Stomach (tissue), 9 donors: ENCODE results near the gene MYH13. TPM values are rescaled to one million over a fixed set of nuclear protein-coding genes. Genes with fewer than 3 reads are reported as not detected.

Experiments used
- DNase-seq, 2 donors: peaks; one replicate each; pipeline versions ENCODE4 v3.0.0 to v3.0.0-alpha.2; 2013 to 2019
- H3K27ac ChIP-seq, 5 donors: fragments of 200-600 bp in 4 of 5; sonication (generic) in 4 of 5; one replicate each; pipeline ENCODE4 v1.5.1; 2013 to 2019; ENCODE audit warnings: mild to moderate bottlenecking in 1 of 5, moderate library complexity in 1 of 5
- H3K27me3 ChIP-seq, 3 donors: fragments of 200-600 bp; sonication (generic); one replicate each; pipeline ENCODE4 v1.5.1; 2017 to 2019; ENCODE audit warnings: mixed run types in 1 of 3
- H3K36me3 ChIP-seq, 4 donors: fragments of 200-600 bp; sonication (generic); 1 replicate in 3 of 4; 2 replicates in 1 of 4; pipeline ENCODE4 v1.5.1; 2016 to 2019
- H3K4me1 ChIP-seq, 4 donors: fragments of 200-600 bp; sonication (generic); one replicate each; pipeline ENCODE4 v1.5.1; 2016 to 2019
- H3K4me3 ChIP-seq, 4 donors: fragments of 200-600 bp; sonication (generic) in 3 of 4; one replicate each; pipeline ENCODE4 v1.5.1; 2016 to 2019; ENCODE audit warnings: mild to moderate bottlenecking in 1 of 4
- H3K9me3 ChIP-seq, 4 donors: fragments of 200-600 bp; sonication (generic); one replicate each; pipeline ENCODE4 v1.5.1; 2016 to 2019
- CTCF ChIP-seq, 7 experiments: fragments of 450-650 bp in 4 of 7; fragments of 200-600 bp in 3 of 7; sonication (generic) in 3 of 7; IDR thresholded peaks; one replicate each; pipeline ENCODE4 v1.5.1; 2016 to 2019; ENCODE audit warnings: antibody characterized with exemption in 7 of 7, control low read depth in 2 of 7, mild to moderate bottlenecking in 1 of 7
- EP300 ChIP-seq: sonication (generic); formaldehyde crosslinking; IDR thresholded peaks from one replicate; pipeline ENCODE4 v1.6.1; 2017; ENCODE audit warnings: antibody characterized with exemption
- POLR2A ChIP-seq, 4 donors: fragments of 450-650 bp; IDR thresholded peaks; one replicate each; pipeline ENCODE4 v1.6.1; 2016; ENCODE audit warnings: antibody characterized with exemption in 4 of 4, control low read depth in 2 of 4, mild to moderate bottlenecking in 1 of 4, moderate library complexity in 1 of 4
- POLR2AphosphoS5 ChIP-seq, 3 donors: sonication (generic); formaldehyde crosslinking; IDR thresholded peaks; one replicate each; pipeline ENCODE4 v1.6.1; 2016; ENCODE audit warnings: antibody characterized with exemption in 3 of 3
- WGBS, 5 donors: extraction: QIAGEN DNeasy Blood & Tissue Kit in 3 of 5; methylation state at CpG; one replicate each; pipeline versions ENCODE4 v1.1.5 to v1.1.7; 2013 to 2018; 5-methylcytosine and 5-hydroxymethylcytosine counted together
- intact Hi-C: fragments of 100-400 bp; cut with DNase I; formaldehyde crosslinking; loops from one replicate; pipeline ENCODE4 v1.15.1; 2023; ENCODE audit warnings: low total_unique reads
- polyA plus RNA-seq, 3 donors: library from polyadenylated mRNA; stranded (reverse); fragments of 200-250 nt; gene quantifications; one replicate each; pipeline ENCODE4 v1.2.3, GENCODE V29; 2013
- total RNA-seq, 5 donors: library from RNA; depleted of rRNA; stranded (reverse); fragments of >200 nt; gene quantifications; one replicate each; pipeline versions ENCODE4 v1.1.0 to v1.2.3, GENCODE V29; 2014 to 2016
- donor health status: healthy with polysubstance abuse.
- donor health status: Bipolar disorder and iron deficiency.
- donor health status: healthy.

Gene MYH13
- total and polyA plus RNA-seq, 8 donors, result 0.68 to 5.4 (median 2.6) TPM

- Histone ChIP-seq H3K27me3 (no peaks in the 10 kb centered on the region), H3K36me3 (no peaks in the 10 kb centered on the region), H3K4me1 (no peaks in the 10 kb centered on the region), H3K4me3 (no peak overlapping the region), H3K9me3 (no peaks in the 10 kb centered on the region), H3K27ac (peak overlapping the region in 2 of 5 donors; percentile 22)
- peak in 1 of 3 donors; percentile 28 for TF ChIP-seq POLR2AphosphoS5 (IDR thresholded peaks at IDR 0.05)
- no peak for TF ChIP-seq EP300
- 61 to 72% (median 68%) methylated on average over 3 of the region's 3 CpGs for WGBS, 5 donors
- DNase-seq, result no peak
- intact Hi-C loops, result no loop called here
These were observed 8.0 kb upstream of the MYH13 start for GRCh38 chr17:10380631-10381408.

GRCh38 chr17:10370016-10370608, 2.7 kb downstream of the MYH13 start:
- H3K36me3 ChIP-seq, result no peaks in the 10 kb centered on the region
- H3K27ac ChIP-seq, result no peak overlapping the region
- no peak for DNase-seq
- no peaks in the 10 kb centered on the region for H3K4me1 ChIP-seq
- WGBS, 5 donors, result 78 to 87% (median 81%) methylated on average over 7 of the region's 7 CpGs
- H3K9me3 ChIP-seq, result no peaks in the 10 kb centered on the region
- H3K27me3 ChIP-seq, result no peaks in the 10 kb centered on the region
- TF ChIP-seq POLR2A (IDR thresholded peaks at IDR 0.05) (no peak), EP300 (no peak), CTCF (IDR thresholded peaks at IDR 0.05) (no peak), POLR2AphosphoS5 (IDR thresholded peaks at IDR 0.05) (no peak)
- intact Hi-C loops, result no loop called here
- no peak overlapping the region for H3K4me3 ChIP-seq

- DNase-seq, result no peak
- intact Hi-C loops, result no loop called here
- TF ChIP-seq POLR2AphosphoS5 (IDR thresholded peaks at IDR 0.05), result no peak
- no peak for TF ChIP-seq POLR2A (IDR thresholded peaks at IDR 0.05)
- no peak for TF ChIP-seq EP300
- TF ChIP-seq CTCF (IDR thresholded peaks at IDR 0.05), result no peak
- no peaks in the 10 kb centered on the region for H3K9me3 ChIP-seq
- H3K27me3 ChIP-seq, result no peaks in the 10 kb centered on the region
- H3K27ac ChIP-seq, result no peak overlapping the region
- WGBS, 5 donors, result 58 to 77% (median 62%) methylated on average over 1 of the region's 1 CpG
- no peaks in the 10 kb centered on the region for H3K36me3 ChIP-seq
- H3K4me1 ChIP-seq, result no peaks in the 10 kb centered on the region
- H3K4me3 ChIP-seq, result no peak overlapping the region
These were observed 3.6 kb downstream of the MYH13 start for GRCh38 chr17:10369239-10369638.

GRCh38 chr17:10368561-10368960, 4.2 kb downstream of the MYH13 start:
- Histone ChIP-seq H3K27ac (no peak overlapping the region), H3K4me1 (no peaks in the 10 kb centered on the region), H3K36me3 (no peaks in the 10 kb centered on the region), H3K27me3 (no peaks in the 10 kb centered on the region), H3K4me3 (no peak overlapping the region), H3K9me3 (no peaks in the 10 kb centered on the region)
- no peak for TF ChIP-seq CTCF (IDR thresholded peaks at IDR 0.05)
- TF ChIP-seq EP300, result no peak
- TF ChIP-seq POLR2AphosphoS5 (IDR thresholded peaks at IDR 0.05), result no peak
- TF ChIP-seq POLR2A (IDR thresholded peaks at IDR 0.05), result no peak
- no peak for DNase-seq
- intact Hi-C loops, result no loop called here
- WGBS, 5 donors, result 91 to 95% (median 94%) methylated on average over 3 of the region's 3 CpGs

GRCh38 chr17:10360578-10360977, 12.2 kb downstream of the MYH13 start:
- intact Hi-C loops, result no loop called here
- Histone ChIP-seq H3K4me3 (no peak overlapping the region), H3K27me3 (peaks cover 0 to 9% (median 0%) of the 10 kb centered on the region in 3 donors)

More at GRCh38 chr17:10360578-10360977, 12.2 kb downstream of the MYH13 start:
- Histone ChIP-seq H3K36me3 (no peaks in the 10 kb centered on the region), H3K27ac (no peak overlapping the region), H3K9me3 (no peaks in the 10 kb centered on the region), H3K4me1 (no peaks in the 10 kb centered on the region)
- TF ChIP-seq CTCF (IDR thresholded peaks at IDR 0.05) (no peak), EP300 (no peak), POLR2AphosphoS5 (IDR thresholded peaks at IDR 0.05) (no peak), POLR2A (IDR thresholded peaks at IDR 0.05) (no peak)
- DNase-seq, result no peak
